ENCODE measurements around the gene ZBTB40.

Gene ZBTB40

GRCh38 chr1:22566161-22566560 is 114.5 kb downstream of the ZBTB40 start:
- DNase-seq: no peak

GRCh38 chr1:22567197-22567596 is 115.5 kb downstream of the ZBTB40 start:
- DNase-seq: no peak

DNA sequence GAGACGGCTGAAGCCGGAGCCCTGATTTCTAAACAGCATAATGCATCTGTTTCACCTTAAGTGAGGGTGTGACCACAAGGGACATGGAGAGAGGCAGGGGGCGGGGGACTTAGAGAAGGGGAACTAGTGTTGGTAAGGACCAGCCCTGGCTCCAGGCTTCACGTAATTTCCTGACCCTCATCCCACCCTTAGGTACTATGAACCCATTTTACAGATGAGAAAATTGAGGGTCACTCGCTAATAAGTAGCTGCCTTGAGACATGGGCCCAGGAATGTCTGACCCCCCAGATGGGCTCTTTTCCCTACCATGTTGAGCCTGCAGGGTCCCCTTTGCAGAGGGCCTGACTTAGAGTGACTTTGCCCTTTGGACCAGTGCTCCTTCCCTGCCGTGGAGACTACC is 116.3 kb downstream of the ZBTB40 start:
- DNase-seq: no peak

DNA sequence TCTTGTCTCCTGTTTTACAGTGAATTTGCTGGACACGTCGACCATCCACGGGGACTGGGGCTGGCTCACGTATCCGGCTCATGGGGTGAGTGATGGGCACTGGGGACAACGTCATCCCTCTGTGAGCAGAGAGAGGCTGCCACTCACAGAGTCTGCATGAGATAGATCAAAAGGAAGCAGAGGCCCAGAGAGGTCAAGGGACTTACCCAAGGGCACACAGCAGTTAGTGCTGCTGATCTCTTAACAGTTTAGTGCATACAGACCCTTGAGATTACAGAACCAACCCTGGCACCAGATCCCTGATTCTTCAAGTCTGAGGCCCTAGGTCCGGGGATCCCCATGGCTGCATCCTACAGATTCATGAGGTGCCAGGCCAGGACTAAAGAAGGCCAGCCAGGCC is 117.6 kb downstream of the ZBTB40 start:
- no peak for DNase-seq

- DNase-seq: no peak
Measured at GRCh38 chr1:22570140-22570909, 118.7 kb downstream of the ZBTB40 start.

GRCh38 chr1:22572818-22573217 is 121.2 kb downstream of the ZBTB40 start:
- DNase-seq: no peak

- DNase-seq: no peak
Measured at GRCh38 chr1:22573237-22573636, 121.6 kb downstream of the ZBTB40 start.

DNA sequence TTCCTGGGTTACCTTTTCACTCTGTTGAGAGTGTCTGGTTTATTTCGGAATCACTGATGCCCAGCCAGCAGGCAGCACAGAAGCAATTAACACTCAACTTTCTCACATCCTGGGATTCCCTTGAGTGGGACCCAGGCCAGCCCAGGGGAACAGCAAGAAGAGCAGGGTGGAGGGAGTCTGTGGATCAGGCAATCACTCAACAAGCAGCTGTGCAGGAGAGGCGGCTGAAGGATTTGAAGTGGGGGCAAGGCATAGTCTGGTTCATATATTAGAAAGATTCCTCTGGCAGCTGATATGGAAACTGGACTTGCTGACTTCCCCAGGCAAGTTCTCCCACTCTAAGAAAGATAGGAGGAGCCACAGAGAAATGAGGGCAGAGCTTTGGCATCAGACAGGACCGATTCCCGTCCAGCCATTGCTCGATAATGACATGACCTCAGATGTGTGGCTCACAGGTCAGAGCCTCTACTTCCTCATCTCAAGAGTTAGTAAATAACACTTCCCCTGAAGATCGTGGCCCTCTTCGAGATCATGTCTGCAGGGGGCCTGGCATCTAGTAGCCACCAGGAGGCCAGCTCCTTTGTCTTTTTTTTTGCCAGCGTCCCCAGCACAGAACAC is 124.0 kb downstream of the ZBTB40 start:
- DNase-seq: no peak

- DNase-seq: no peak
Measured at GRCh38 chr1:22576150-22576544, 124.5 kb downstream of the ZBTB40 start.

GRCh38 chr1:22576617-22577016 is 125.0 kb downstream of the ZBTB40 start:
- no peak for DNase-seq

DNA sequence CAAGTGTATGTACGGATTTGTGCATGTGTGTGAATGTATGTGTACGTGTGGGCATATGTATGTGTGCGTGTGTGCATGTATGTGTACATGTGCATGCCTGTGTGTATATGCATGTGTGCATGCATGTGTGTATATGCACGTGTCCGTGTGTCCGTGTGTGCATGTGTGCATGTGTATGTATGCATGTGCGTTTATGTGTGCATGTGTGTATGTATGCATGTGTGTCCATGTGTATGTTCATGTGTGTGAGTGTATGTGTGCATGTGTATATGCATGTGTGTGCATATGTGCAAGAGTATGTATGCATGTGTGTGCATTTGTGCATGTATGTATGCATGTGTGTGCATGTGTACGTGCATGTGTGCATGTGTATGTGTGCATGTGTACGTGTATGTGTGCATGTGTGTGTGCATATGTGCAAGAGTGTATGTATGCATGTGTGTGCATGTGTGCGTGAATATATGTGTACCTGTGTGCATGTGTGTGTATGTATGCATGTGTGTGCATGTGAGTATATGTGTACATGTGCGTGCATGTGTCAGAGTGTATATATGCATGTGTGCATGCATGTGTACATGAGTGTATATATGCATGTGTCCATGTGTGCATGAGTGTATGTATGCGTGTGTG is 127.2 kb downstream of the ZBTB40 start:
- no peak for DNase-seq

GRCh38 chr1:22579541-22580155 is 128.0 kb downstream of the ZBTB40 start:
- DNase-seq: no peak
